ENCODE measurements around the gene RPL13A. TPM values are rescaled to one million over a fixed set of nuclear protein-coding genes. Genes with fewer than 3 reads are reported as not detected.

The RPL13A gene
- total RNA-seq, 1 donor from 2014 or later: 2,053 TPM

DNA sequence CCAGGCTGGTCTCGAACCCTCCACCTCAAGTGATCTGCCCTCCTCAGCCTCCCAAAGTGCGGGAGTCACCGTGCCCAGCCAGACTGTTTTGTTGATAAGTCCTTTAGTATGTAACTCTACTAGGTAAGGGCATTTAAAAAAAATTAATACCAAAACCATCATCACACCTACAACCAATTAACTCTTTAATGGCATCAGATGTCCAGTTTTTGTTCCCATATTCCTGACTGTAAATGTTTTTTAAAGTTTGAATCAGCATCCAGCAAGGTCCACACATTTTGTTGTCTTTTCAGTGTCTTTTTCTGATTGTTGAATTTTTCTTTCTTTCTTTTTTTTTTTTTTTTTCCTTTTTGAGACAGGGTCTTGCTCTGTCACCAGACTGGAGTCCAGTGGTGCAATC lies 30.6 kb downstream of the RPL13A start:
- Histone ChIP-seq H3K79me2 (ENCODE audit: low read depth) (peaks cover 6% of the 10 kb centered on the region), H2AFZ (replicated peaks) (no peak overlapping the region), H4K20me1 (ENCODE audit: low read depth) (no peaks in the 10 kb centered on the region), H3K4me1 (peaks cover 6% of the 10 kb centered on the region), H3K9me3 (ENCODE audit: low read depth) (no peaks in the 10 kb centered on the region), H3K4me3 (no peak overlapping the region), H3K9ac (no peak overlapping the region), H3F3A (ENCODE audit: low read depth) (peaks cover 11% of the 10 kb centered on the region), H3K36me3 (no peaks in the 10 kb centered on the region), H3K27ac (no peak overlapping the region), H3K27me3 (no peaks in the 10 kb centered on the region), H3K4me2 (no peak overlapping the region)
- Mint-ChIP-seq H3K27me3 (ENCODE audit: insufficient read depth, low read depth) (peaks cover 2% of the 10 kb centered on the region), H3K36me3 (peaks cover 3% of the 10 kb centered on the region), H3K4me1 (peaks cover 8% of the 10 kb centered on the region), H3K4me3 (no peak overlapping the region), H3K9me3 (no peaks in the 10 kb centered on the region), H3K27ac (no peak overlapping the region)
- no peak for TF ChIP-seq EZH2 (IDR thresholded peaks at IDR 0.05)
- no peak for DNase-seq (ENCODE audit: low spot score)

DNA sequence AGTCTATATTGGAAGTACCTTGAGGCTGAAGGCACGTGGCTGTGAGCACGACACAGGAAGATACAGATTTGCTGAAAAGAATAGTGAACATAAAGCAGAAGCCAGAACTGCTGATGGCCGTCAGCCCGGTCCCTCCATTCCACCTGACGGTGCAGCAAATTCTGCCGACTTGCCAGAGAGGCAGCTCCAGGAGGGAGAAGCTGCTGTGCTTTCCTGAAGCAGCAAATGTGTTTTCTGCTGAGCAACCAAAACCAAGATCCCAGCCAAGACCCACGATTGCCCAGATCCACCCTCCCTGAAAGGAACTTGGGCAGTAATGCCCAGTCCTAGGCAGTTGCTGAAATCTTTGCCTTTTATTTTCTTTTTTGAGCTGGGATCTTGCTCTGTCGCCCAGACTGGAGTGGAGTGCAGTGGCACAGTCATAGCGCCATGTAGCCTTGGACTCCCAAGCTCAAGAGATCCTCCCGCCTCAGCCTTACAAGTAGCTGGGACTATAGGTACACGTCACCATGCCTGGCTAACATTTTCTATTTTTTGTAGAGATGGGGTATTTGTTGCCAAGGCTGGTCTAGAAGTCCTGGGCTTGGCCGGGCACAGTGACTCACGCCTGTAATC lies 33.4 kb downstream of the RPL13A start:
- Histone ChIP-seq H3K4me3 (no peak overlapping the region), H4K20me1 (ENCODE audit: low read depth) (no peaks in the 10 kb centered on the region), H2AFZ (replicated peaks) (no peak overlapping the region), H3K4me1 (no peaks in the 10 kb centered on the region), H3K27me3 (no peaks in the 10 kb centered on the region), H3K4me2 (no peak overlapping the region), H3F3A (ENCODE audit: low read depth) (peaks cover 2% of the 10 kb centered on the region), H3K36me3 (no peaks in the 10 kb centered on the region), H3K27ac (no peak overlapping the region), H3K9me3 (ENCODE audit: low read depth) (no peaks in the 10 kb centered on the region), H3K79me2 (ENCODE audit: low read depth) (no peaks in the 10 kb centered on the region), H3K9ac (no peak overlapping the region)
- peaks cover 2% of the 10 kb centered on the region for H3K36me3 Mint-ChIP-seq
- no peak for TF ChIP-seq CTCF (IDR thresholded peaks at IDR 0.05)
- no peak for TF ChIP-seq EZH2phosphoT487 (IDR thresholded peaks at IDR 0.05)
- no peak for TF ChIP-seq EZH2 (IDR thresholded peaks at IDR 0.05)
- H3K4me3 Mint-ChIP-seq: no peak overlapping the region
- H3K4me1 Mint-ChIP-seq: peaks cover 2% of the 10 kb centered on the region
- peaks cover 8% of the 10 kb centered on the region for H3K27me3 Mint-ChIP-seq (ENCODE audit: insufficient read depth, low read depth)
- no peak overlapping the region for H3K27ac Mint-ChIP-seq
- DNase-seq (ENCODE audit: low spot score): no peak
- no peaks in the 10 kb centered on the region for H3K9me3 Mint-ChIP-seq

DNA sequence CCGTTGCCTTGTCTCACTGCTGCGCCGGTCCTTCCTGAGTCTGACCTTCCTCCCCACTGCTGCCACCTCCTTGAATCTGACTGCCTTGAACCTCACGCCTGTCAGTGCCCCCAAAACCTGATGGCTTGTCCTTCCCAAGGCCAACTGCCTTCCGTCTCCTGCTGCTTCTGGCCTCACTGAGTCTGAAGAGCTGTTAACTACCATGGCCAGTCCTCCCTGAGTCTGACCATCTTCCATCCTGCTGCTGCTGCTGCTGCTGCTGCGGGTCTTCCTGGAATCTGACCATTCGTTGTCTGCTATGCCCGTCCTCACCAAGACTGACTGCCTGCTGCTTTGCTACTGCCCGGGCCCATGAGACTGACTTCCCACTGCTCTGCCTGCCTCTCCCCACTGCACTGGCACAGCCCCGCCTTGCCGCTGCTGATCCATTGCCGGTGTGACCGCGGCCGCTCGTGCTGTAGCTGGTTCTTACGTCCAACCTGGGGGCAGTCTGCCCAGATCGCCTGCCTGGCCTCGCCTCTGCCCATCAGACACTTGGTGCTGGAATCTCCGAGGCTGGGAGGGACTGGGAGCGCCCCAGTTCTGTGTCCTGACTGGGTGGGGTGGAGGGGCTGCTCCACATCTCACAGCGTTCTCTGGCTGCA lies 37.5 kb downstream of the RPL13A start:
- no peaks in the 10 kb centered on the region for H3K36me3 ChIP-seq
- no peak for DNase-seq (ENCODE audit: low spot score)
- no peaks in the 10 kb centered on the region for H3K9me3 ChIP-seq (ENCODE audit: low read depth)
- H3K4me1 ChIP-seq: no peaks in the 10 kb centered on the region
- Mint-ChIP-seq H3K27ac (no peak overlapping the region), H3K36me3 (peaks cover 7% of the 10 kb centered on the region), H3K27me3 (ENCODE audit: insufficient read depth, low read depth) (peaks cover 15% of the 10 kb centered on the region), H3K9me3 (no peaks in the 10 kb centered on the region), H3K4me3 (no peak overlapping the region), H3K4me1 (peaks cover 7% of the 10 kb centered on the region)
- no peaks in the 10 kb centered on the region for H4K20me1 ChIP-seq (ENCODE audit: low read depth)
- H3K4me2 ChIP-seq: no peak overlapping the region
- H3K27ac ChIP-seq: no peak overlapping the region
- peaks cover 7% of the 10 kb centered on the region for H3K27me3 ChIP-seq
- H3F3A ChIP-seq (ENCODE audit: low read depth): peaks cover 13% of the 10 kb centered on the region
- H3K4me3 ChIP-seq: no peak overlapping the region
- TF ChIP-seq CTCF (IDR thresholded peaks at IDR 0.05): no peak
- TF ChIP-seq EZH2 (IDR thresholded peaks at IDR 0.05): no peak
- TF ChIP-seq EZH2phosphoT487 (IDR thresholded peaks at IDR 0.05): no peak
- no peaks in the 10 kb centered on the region for H3K79me2 ChIP-seq (ENCODE audit: low read depth)
- H3K9ac ChIP-seq: no peak overlapping the region
- H2AFZ ChIP-seq (replicated peaks): no peak overlapping the region

DNA sequence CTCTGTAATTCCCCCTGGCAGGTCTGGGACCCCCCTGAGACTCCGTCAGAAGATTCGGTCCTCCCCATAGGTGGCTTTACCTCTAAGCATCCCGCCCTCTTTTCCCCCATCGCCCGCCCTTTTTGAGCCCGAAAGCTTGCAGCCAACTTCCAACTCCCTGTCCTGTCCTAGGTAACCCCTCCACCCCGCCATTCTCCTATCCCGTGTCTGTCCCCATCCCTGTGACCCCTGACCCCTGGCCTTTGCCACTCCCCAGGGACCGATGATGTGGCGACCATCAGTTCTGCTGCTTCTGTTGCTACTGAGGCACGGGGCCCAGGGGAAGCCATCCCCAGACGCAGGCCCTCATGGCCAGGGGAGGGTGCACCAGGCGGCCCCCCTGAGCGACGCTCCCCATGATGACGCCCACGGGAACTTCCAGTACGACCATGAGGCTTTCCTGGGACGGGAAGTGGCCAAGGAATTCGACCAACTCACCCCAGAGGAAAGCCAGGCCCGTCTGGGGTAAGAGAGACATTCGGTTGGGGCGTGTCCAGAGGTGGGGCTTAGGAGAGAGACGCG lies 40.9 kb downstream of the RPL13A start:
- H3K27ac Mint-ChIP-seq: no peak overlapping the region
- Histone ChIP-seq H3K9ac (no peak overlapping the region), H3K79me2 (ENCODE audit: low read depth) (no peaks in the 10 kb centered on the region), H2AFZ (replicated peaks) (no peak overlapping the region), H3K36me3 (no peaks in the 10 kb centered on the region), H3K4me2 (peak overlapping the region; percentile 64), H3K27me3 (peaks cover 7% of the 10 kb centered on the region), H3K4me1 (peaks cover 3% of the 10 kb centered on the region), H3K4me3 (peak overlapping the region; percentile 31), H3K9me3 (ENCODE audit: low read depth) (no peaks in the 10 kb centered on the region), H4K20me1 (ENCODE audit: low read depth) (peaks cover 10% of the 10 kb centered on the region), H3K27ac (no peak overlapping the region), H3F3A (ENCODE audit: low read depth) (peaks cover 17% of the 10 kb centered on the region)
- H3K9me3 Mint-ChIP-seq: no peaks in the 10 kb centered on the region
- H3K4me1 Mint-ChIP-seq: peaks cover 13% of the 10 kb centered on the region
- H3K27me3 Mint-ChIP-seq (ENCODE audit: insufficient read depth, low read depth): peaks cover 24% of the 10 kb centered on the region
- H3K4me3 Mint-ChIP-seq: peak overlapping the region; percentile 79
- peaks cover 8% of the 10 kb centered on the region for H3K36me3 Mint-ChIP-seq
- TF ChIP-seq EZH2phosphoT487 (IDR thresholded peaks at IDR 0.05): no peak
- no peak for TF ChIP-seq CTCF (IDR thresholded peaks at IDR 0.05)
- no peak for TF ChIP-seq EZH2 (IDR thresholded peaks at IDR 0.05)
- DNase-seq (ENCODE audit: low spot score): no peak
